Measurements from ENCODE around the gene ANKRD35. TPM values are rescaled to one million over a fixed set of nuclear protein-coding genes. Genes with fewer than 3 reads are reported as not detected.

The ANKRD35 gene
- total RNA-seq, 2 experiments from 2014 or later: 0.54 to 0.59 TPM

DNA sequence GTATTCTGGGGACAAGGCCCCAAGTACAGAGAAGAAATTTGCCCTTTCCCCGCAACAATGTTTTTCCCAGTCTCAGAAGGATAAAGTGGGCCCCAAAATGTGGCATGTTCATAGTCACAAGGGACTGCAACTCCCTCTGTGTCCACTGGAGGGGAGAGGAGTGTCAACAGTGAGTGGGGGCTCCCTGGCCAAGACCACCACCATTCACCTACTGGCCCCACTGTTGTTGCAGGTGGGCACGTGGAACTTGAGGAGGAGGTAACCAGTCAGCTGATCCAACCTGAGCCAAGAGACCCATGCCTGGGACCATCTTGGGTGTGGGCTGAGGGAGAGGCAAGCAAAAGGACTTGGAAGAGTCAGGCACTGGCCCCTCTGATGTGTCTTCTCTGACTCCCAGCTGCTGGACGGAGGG, 39.5 kb downstream of the ANKRD35 start:
- H3K27me3 Mint-ChIP-seq: no peaks in the 10 kb centered on the region
- peak; percentile 51 for ATAC-seq
- ChIA-PET POLR2A (interaction anchor here (0.6 to 3.3 kb wide), 15 partner anchors 10 to 205 kb away, joined by 3 to 25 read pairs (median 3); partner anchors contain the start of genes PEX11B, PIAS3 and RBM8A), CTCF (interaction anchor here (0.9 to 9.2 kb wide), 31 partner anchors 9 to 179 kb away, joined by 3 to 231 read pairs (median 8); partner anchors contain the start of genes ANKRD35, HJV, ITGA10 and PIAS3)
- peaks cover 9% of the 10 kb centered on the region for H3K36me3 Mint-ChIP-seq (ENCODE audit: low read depth)
- DNase-seq: peak; percentile 48
- no peak overlapping the region for H3K4me3 Mint-ChIP-seq
- no peaks in the 10 kb centered on the region for H3K9me3 Mint-ChIP-seq
- H3K4me1 Mint-ChIP-seq (ENCODE audit: low read depth): peaks cover 13% of the 10 kb centered on the region
- H3K27ac Mint-ChIP-seq: no peak overlapping the region
- TF ChIP-seq, protein P1, sequence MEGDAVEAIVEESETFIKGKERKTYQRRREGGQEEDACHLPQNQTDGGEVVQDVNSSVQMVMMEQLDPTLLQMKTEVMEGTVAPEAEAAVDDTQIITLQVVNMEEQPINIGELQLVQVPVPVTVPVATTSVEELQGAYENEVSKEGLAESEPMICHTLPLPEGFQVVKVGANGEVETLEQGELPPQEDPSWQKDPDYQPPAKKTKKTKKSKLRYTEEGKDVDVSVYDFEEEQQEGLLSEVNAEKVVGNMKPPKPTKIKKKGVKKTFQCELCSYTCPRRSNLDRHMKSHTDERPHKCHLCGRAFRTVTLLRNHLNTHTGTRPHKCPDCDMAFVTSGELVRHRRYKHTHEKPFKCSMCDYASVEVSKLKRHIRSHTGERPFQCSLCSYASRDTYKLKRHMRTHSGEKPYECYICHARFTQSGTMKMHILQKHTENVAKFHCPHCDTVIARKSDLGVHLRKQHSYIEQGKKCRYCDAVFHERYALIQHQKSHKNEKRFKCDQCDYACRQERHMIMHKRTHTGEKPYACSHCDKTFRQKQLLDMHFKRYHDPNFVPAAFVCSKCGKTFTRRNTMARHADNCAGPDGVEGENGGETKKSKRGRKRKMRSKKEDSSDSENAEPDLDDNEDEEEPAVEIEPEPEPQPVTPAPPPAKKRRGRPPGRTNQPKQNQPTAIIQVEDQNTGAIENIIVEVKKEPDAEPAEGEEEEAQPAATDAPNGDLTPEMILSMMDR (IDR thresholded peaks at IDR 0.05): peak; percentile 44
- intact Hi-C loops (cut with micrococcal nuclease): loop anchor here (5.0 to 10.0 kb wide), 2 partner anchors 69 to 166 kb away; partner anchors contain the start of genes ITGA10 and PEX11B

GRCh38 chr1:145845514-145846161, 40.0 kb downstream of the ANKRD35 start, which contains the start of gene NUDT17:
Gene NUDT17, plus strand, starts transcription at chr1:145845630. Its CDS starts 11 bp downstream, at chr1:145845641.
- H3K27ac Mint-ChIP-seq: no peak within 1 kb of the TSS
- ChIA-PET CTCF (interaction anchor here (0.6 to 9.2 kb wide), 55 partner anchors 9 to 198 kb away, joined by 3 to 231 read pairs (median 5); partner anchors contain the start of genes ANKRD34A, ANKRD35, HJV and ITGA10), POLR2A (interaction anchor here (0.6 to 4.3 kb wide), 23 partner anchors 10 to 206 kb away, joined by 3 to 49 read pairs (median 3); partner anchors contain the start of genes ITGA10, PEX11B, PIAS3 and POLR3C)
- DNase-seq (peak; percentile 85), ATAC-seq (peak; percentile 71)
- intact Hi-C loops (cut with micrococcal nuclease): loop anchor here (5.0 to 10.0 kb wide), 2 partner anchors 69 to 167 kb away; partner anchors contain the start of genes ITGA10 and PEX11B
- no peaks in the 10 kb centered on the region for H3K9me3 Mint-ChIP-seq
- H3K4me1 Mint-ChIP-seq (ENCODE audit: low read depth): peaks cover 13% of the 10 kb centered on the region
- no peaks in the 10 kb centered on the region for H3K27me3 Mint-ChIP-seq
- TF ChIP-seq, protein P1 (IDR thresholded peaks at IDR 0.05): peak; percentile 87
- no peak within 1 kb of the TSS for H3K4me3 Mint-ChIP-seq
- peaks cover 13% of the 10 kb centered on the region for H3K36me3 Mint-ChIP-seq (ENCODE audit: low read depth)

DNA sequence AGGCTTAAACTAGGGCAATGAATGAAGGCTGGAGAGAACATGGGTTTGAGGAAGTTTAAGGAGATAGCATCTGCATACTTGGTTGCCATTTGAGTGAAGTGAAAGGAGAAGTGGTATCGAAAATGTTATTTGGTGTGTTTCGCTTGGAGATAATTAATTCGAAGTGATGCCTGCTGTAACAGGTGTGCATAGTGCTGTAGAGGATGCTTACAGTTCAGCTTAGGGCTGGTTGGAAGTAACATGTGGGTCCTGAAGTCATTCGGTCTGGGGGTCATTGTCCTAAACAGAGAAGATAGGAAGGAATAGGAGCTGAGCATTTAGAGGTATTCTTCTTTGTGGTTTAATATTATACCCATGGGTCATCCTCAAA, 40.5 kb downstream of the ANKRD35 start:
- Mint-ChIP-seq H3K36me3 (ENCODE audit: low read depth) (peaks cover 13% of the 10 kb centered on the region), H3K27me3 (no peaks in the 10 kb centered on the region), H3K9me3 (no peaks in the 10 kb centered on the region), H3K27ac (no peak overlapping the region), H3K4me1 (ENCODE audit: low read depth) (peaks cover 13% of the 10 kb centered on the region), H3K4me3 (no peak overlapping the region)
- intact Hi-C loops (cut with micrococcal nuclease): loop anchor here (5.0 to 10.0 kb wide), 2 partner anchors 70 to 167 kb away; partner anchors contain the start of genes ITGA10 and PEX11B
- ChIA-PET CTCF (interaction anchor here (0.6 to 9.2 kb wide), 52 partner anchors 8 to 199 kb away, joined by 3 to 231 read pairs (median 5); partner anchors contain the start of genes ANKRD34A, ANKRD35, HJV and ITGA10), POLR2A (interaction anchor here (0.7 to 4.3 kb wide), 20 partner anchors 9 to 207 kb away, joined by 3 to 49 read pairs (median 4); partner anchors contain the start of genes ITGA10, PEX11B, PIAS3 and POLR3C)
- ATAC-seq: peak; percentile 54
- TF ChIP-seq, protein P1 (IDR thresholded peaks at IDR 0.05): no peak
- no peak for DNase-seq

GRCh38 chr1:145843031-145843430, 42.6 kb downstream of the ANKRD35 start:
- H3K27me3 Mint-ChIP-seq: no peaks in the 10 kb centered on the region
- H3K36me3 Mint-ChIP-seq (ENCODE audit: low read depth): peaks cover 15% of the 10 kb centered on the region
- ChIA-PET POLR2A (interaction anchor here (0.8 to 4.3 kb wide), 4 partner anchors 9 to 119 kb away, joined by 3 to 49 read pairs (median 4); partner anchors contain the start of gene PIAS3), CTCF (interaction anchor here (0.7 to 9.2 kb wide), 5 partner anchors 13 to 167 kb away, joined by 3 to 231 read pairs (median 91); partner anchors contain the start of genes ANKRD35 and PIAS3)
- H3K9me3 Mint-ChIP-seq: no peaks in the 10 kb centered on the region
- no peak overlapping the region for H3K27ac Mint-ChIP-seq
- intact Hi-C loops (cut with micrococcal nuclease): loop anchor here (5.0 to 10.0 kb wide), 2 partner anchors 72 to 111 kb away; partner anchors contain the start of genes ITGA10 and PEX11B
- TF ChIP-seq, protein P1 (IDR thresholded peaks at IDR 0.05): no peak
- no peak for ATAC-seq
- no peak for DNase-seq
- H3K4me3 Mint-ChIP-seq: no peak overlapping the region
- peaks cover 13% of the 10 kb centered on the region for H3K4me1 Mint-ChIP-seq (ENCODE audit: low read depth)

All from activated CD8-positive, alpha-beta T cell treated with anti-CD3 and anti-CD28 coated beads for 36 hours (primary cell).